ENCODE results near the gene ABCA10.
A peak's percentile ranks its signal among the peaks of the same experiment; 100 is the strongest.

ABCA10 gene

DNA sequence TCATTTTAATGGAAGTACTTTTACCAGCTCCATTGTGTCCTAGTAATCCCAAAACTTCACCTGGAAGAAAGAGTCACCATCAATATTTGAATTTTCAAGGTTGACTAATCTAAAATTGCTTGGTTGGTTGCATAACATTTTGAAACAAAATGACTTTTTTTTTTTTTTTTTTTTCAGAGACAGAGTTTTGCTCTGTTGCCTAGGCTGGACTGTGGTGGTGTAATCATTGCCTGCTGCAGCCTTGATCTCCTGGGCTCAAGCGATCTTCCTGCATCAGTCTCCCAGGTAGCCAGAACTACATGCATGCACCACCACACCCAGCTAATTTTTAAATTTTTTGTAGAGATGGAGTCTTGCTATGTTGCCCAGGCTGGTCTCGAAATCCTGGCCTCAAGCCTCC, 74.4 kb downstream of the ABCA10 start:
- DNase-seq = no peak

- DNase-seq = no peak
Measured at GRCh38 chr17:69150333-69150732, 78.3 kb downstream of the ABCA10 start.

GRCh38 chr17:69147460-69147859, 81.2 kb downstream of the ABCA10 start:
- DNase-seq = no peak

DNA sequence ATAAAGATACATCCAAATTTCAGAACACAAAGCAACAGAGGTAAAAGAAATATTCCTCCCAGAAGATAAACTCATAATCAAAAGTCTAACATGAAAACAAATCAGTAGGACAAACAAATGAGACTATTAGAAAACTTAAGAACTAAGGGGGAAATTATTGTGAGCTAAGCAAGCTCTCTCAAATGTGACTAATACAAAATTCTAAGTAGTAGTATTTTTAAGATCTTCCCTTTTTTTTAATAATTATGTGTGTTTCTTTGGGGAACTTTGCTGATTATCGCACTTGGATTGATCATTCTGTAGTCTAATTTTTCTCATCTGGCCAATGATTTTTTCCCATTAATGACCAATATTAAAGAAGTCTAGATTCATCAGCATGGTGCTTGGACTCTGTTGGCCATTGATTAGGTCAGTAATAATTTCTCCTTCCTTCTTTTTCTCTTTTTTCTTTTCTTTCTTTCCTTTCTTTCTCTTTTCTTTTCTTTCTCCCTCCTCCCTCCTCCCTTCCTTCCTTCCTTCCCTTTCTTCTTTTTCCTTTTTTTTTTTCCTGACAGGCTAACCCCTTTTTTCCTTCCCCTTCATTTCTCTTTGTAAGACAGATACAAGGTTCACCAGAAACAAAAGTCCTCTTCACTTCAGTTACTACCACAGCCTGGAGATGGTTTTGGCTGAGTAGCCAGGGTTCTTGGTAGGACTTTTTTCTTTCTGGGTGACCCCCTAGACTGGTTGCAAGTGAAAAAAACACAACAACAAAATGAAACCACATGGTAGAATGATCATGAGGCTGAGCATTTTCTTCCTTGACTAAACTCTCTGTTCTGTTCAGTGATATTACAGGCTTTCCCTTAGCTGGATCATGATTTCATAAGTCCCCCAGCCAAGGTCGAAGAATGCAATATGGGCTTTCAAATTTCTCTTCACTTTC, 84.0 kb downstream of the ABCA10 start:
- no peak for DNase-seq

DNA sequence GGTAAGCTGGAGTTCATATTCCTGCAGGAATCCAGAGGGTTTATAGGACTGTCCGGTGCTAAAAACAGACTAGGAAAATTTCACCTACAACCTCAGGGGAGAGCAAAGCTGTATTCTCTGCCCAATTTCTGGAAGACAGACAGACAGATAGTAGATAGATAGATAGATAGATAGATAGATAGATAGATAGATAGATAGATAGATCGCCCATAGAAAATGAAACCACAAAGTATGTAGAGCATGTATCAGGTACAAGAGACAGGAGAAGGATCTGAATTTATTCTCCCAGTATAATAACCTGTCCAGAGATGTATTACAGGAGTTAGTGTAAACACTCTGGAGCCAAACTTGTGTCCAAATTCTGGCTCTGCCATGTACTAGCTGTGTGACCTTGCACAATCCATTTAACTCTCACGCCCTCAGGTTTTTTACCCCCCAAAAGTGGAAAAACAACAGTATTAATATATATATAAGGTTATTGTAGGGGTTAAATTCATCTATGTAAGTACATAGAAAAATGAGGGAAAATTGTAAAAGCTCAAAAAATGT, 84.9 kb downstream of the ABCA10 start:
- no peak for DNase-seq

- no peak for DNase-seq
Measured at GRCh38 chr17:69143151-69143550, 85.5 kb downstream of the ABCA10 start.

DNA sequence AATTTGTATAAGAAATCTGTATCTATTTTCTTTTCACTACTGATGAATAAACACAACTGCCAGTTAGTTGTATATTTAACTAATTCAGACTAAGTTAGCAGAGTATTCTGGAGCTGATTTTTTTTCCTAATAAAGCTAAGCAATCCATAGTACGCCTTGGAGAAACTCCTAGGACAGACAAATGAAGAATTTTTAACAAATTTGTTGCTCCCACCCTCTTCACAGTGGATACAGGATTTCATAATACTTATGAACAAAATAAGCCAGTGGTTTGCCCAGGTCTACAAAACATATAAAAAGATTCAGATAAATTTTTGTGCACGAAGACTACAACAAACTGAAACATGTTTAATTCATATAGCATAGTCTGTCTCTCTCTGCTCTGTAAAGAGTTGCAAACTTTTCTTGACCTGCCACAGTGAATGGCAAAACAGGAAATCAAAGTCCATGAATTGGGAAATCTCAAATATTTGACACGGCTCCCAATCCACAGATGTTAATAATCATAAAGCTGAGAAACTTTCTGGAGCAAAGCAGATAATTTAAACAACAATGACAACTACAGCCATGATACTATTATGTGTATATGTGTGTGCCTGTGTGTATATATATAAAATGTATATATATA, 86.3 kb downstream of the ABCA10 start:
- peak; percentile 82 for DNase-seq

GRCh38 chr17:69141431-69142174, 87.0 kb downstream of the ABCA10 start, which contains the start of gene ABCA6:
TSS of gene ABCA6 (minus strand) at chr17:69141895. CDS start at chr17:69140703, 1,192 bp downstream.
- peak; percentile 57 for DNase-seq

- DNase-seq = no peak
Measured at GRCh38 chr17:69134112-69134511, 94.5 kb downstream of the ABCA10 start.

GRCh38 chr17:69130627-69131296, 97.9 kb downstream of the ABCA10 start:
- DNase-seq = no peak

GRCh38 chr17:69123626-69124025, 105.0 kb downstream of the ABCA10 start:
- DNase-seq = no peak

- no peak for DNase-seq
Measured at GRCh38 chr17:69122065-69122464, 106.6 kb downstream of the ABCA10 start.

GRCh38 chr17:69117855-69118784, 110.5 kb downstream of the ABCA10 start:
- DNase-seq = no peak

GRCh38 chr17:69111794-69112193, 116.8 kb downstream of the ABCA10 start:
- no peak for DNase-seq

DNA sequence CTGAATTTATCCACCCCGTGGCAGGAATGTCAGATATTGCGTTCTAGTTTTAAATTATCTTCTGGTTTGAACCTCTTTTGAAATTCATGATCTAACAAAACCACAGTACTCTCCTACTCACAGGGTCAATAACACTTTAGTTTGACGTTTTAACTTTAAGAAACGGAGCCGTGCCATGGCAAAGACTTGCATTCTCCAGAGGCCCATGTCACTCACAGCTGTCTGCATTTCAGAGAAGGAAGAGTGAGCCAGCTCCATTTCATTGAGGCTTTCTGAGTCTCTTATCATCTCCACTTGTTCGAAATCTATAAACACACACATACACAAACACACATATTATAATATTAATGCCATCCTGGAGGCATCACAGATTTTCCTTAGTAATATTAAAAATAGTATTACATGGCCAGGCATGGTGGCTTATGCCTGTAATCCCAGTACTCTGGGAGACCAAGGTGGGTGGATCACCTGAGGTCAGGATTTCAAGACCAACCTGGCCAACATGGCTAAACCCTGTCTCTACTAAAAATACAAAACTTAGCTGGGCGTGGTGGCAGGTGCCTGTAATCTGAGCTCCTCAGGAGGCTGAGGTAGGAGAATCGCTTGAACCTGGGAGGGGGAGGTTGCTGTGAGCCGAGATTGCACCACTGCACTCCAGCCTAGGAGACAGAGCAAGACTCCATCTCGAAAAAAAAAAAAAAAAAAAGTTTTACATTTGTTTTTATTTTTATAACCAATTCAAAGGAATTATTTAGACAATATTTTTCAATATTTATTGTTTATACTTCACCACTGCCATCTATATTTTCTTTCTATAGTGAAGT, 122.5 kb downstream of the ABCA10 start:
- DNase-seq = no peak

DNA sequence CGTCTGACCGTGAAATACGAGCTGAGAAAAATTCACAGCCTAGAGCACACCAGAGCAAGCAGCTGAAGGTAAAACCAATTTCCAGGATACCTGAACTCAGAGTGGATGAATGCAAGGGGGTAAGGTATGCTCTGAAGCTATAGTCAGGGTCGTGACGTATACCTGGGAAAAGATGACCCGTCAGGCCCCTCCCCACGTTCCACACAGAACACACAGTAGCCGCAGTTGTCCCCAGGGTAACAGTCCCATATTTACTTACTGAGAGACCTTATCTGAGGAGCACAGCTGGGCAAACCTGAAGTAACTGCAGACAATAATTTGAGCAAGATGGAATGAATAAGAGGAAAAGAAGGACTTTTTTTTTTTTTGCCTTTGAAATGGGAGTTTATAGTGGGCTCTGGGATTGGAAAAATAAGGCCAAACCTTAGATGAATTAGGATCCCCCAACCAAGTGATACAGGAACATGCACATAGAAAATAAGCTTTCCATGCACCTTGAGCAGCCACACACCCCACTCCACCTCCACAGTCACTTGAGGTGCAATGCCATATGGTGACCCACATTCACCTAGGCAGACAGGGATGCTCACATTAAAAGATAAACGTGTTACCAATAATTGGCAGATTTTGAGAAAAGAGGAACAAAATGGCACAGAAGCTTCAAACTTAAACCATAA, 124.9 kb downstream of the ABCA10 start:
- no peak for DNase-seq

DNA sequence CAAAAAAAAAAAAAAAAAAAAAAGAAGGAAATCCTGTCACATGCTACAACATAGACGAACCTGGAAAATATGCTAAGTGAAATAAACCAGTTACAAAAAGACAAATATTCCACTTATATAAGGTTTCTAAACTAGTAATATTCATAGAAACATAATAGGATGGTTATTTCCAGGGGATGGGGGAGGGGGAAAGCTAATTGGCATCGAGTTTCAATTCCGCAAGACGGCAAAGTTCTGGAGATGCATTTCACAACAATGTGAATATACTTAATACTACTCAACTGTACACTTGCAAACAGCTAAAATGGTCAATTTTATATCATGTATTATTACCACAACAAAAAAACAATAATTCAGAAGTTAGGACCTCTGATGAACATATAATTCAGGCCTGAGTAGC, 130.0 kb downstream of the ABCA10 start:
- no peak for DNase-seq

Measured in fibroblast of skin of scalp (primary cell).